Measurements from ENCODE around the gene SLIT3. TPM values are rescaled to one million over a fixed set of nuclear protein-coding genes. Genes with fewer than 3 reads are reported as not detected.

SLIT3 gene
- total RNA-seq, 1 donor from 2014 or later = 56.6 TPM

- no peak overlapping the region for H3K27ac Mint-ChIP-seq
- no peak overlapping the region for H3K4me3 Mint-ChIP-seq
- H3K9me3 Mint-ChIP-seq = no peaks in the 10 kb centered on the region
- no peak for DNase-seq (ENCODE audit: extremely low spot score, unreplicated experiment)
- peaks cover 6% of the 10 kb centered on the region for H3K4me1 Mint-ChIP-seq (ENCODE audit: unreplicated experiment)
- peaks cover 31% of the 10 kb centered on the region for H3K27me3 Mint-ChIP-seq
- no peak for TF ChIP-seq CTCF (conservative IDR thresholded peaks at IDR 0.05)
- H3K36me3 Mint-ChIP-seq = peaks cover 30% of the 10 kb centered on the region
Measured at GRCh38 chr5:168701641-168702040, 599.3 kb downstream of the SLIT3 start.

GRCh38 chr5:168699002-168699401, 601.9 kb downstream of the SLIT3 start:
- Mint-ChIP-seq H3K4me3 (no peak overlapping the region), H3K9me3 (no peaks in the 10 kb centered on the region), H3K36me3 (peaks cover 23% of the 10 kb centered on the region), H3K27ac (no peak overlapping the region), H3K27me3 (peaks cover 19% of the 10 kb centered on the region), H3K4me1 (ENCODE audit: unreplicated experiment) (peaks cover 6% of the 10 kb centered on the region)
- DNase-seq (ENCODE audit: extremely low spot score, unreplicated experiment) = no peak
- TF ChIP-seq CTCF (conservative IDR thresholded peaks at IDR 0.05) = no peak

- no peak for TF ChIP-seq CTCF (conservative IDR thresholded peaks at IDR 0.05)
- Mint-ChIP-seq H3K27ac (peak overlapping the region; percentile 53), H3K36me3 (peaks cover 19% of the 10 kb centered on the region), H3K9me3 (no peaks in the 10 kb centered on the region), H3K4me3 (peak overlapping the region; percentile 26), H3K27me3 (peaks cover 21% of the 10 kb centered on the region), H3K4me1 (ENCODE audit: unreplicated experiment) (peaks cover 6% of the 10 kb centered on the region)
- DNase-seq (ENCODE audit: extremely low spot score, unreplicated experiment) = no peak
Measured at GRCh38 chr5:168697034-168697720, 603.8 kb downstream of the SLIT3 start.

- TF ChIP-seq CTCF (conservative IDR thresholded peaks at IDR 0.05) = no peak
- no peak overlapping the region for H3K27ac Mint-ChIP-seq
- peaks cover 24% of the 10 kb centered on the region for H3K27me3 Mint-ChIP-seq
- H3K36me3 Mint-ChIP-seq = peaks cover 19% of the 10 kb centered on the region
- H3K9me3 Mint-ChIP-seq = no peaks in the 10 kb centered on the region
- DNase-seq (ENCODE audit: extremely low spot score, unreplicated experiment) = no peak
- H3K4me3 Mint-ChIP-seq = no peak overlapping the region
- peaks cover 6% of the 10 kb centered on the region for H3K4me1 Mint-ChIP-seq (ENCODE audit: unreplicated experiment)
Measured at GRCh38 chr5:168696611-168697010, 604.3 kb downstream of the SLIT3 start.

GRCh38 chr5:168695301-168695835, 605.6 kb downstream of the SLIT3 start:
- no peak for DNase-seq (ENCODE audit: extremely low spot score, unreplicated experiment)
- H3K27me3 Mint-ChIP-seq = peaks cover 24% of the 10 kb centered on the region
- H3K9me3 Mint-ChIP-seq = no peaks in the 10 kb centered on the region
- H3K27ac Mint-ChIP-seq = no peak overlapping the region
- H3K4me3 Mint-ChIP-seq = no peak overlapping the region
- H3K36me3 Mint-ChIP-seq = peaks cover 18% of the 10 kb centered on the region
- TF ChIP-seq CTCF (conservative IDR thresholded peaks at IDR 0.05) = no peak
- peaks cover 6% of the 10 kb centered on the region for H3K4me1 Mint-ChIP-seq (ENCODE audit: unreplicated experiment)
